ENCODE measurements around the gene DIP2A.
"Not testable (repeated sequence)": the region's sequence is repeated elsewhere in the genome, so short reads cannot be mapped to it uniquely, and the experiment has no call there.

DIP2A gene

GRCh38 chr21:46461909-46462308, 3.2 kb downstream of the DIP2A start:
- no peak for TF ChIP-seq CTCF (conservative IDR thresholded peaks at IDR 0.05)
- no peak for TF ChIP-seq ZFX (IDR thresholded peaks at IDR 0.05)
- H3K27ac ChIP-seq, result 0 out of 2 replicates have a peak overlapping the region, but pooled peaks have one; percentile 17

- H3K27ac ChIP-seq, result not testable (repeated sequence)
Observed at GRCh38 chr21:46465153-46465552, 6.5 kb downstream of the DIP2A start.

GRCh38 chr21:46465651-46466050, 7.0 kb downstream of the DIP2A start:
- no peak overlapping the region for H3K27ac ChIP-seq
- TF ChIP-seq ZFX (IDR thresholded peaks at IDR 0.05) (no peak), CTCF (conservative IDR thresholded peaks at IDR 0.05) (no peak)

- no peak overlapping the region for H3K27ac ChIP-seq
- TF ChIP-seq ZFX (IDR thresholded peaks at IDR 0.05) (no peak), CTCF (conservative IDR thresholded peaks at IDR 0.05) (no peak)
Observed at GRCh38 chr21:46468108-46468774, 9.6 kb downstream of the DIP2A start.

- H3K27ac ChIP-seq, result no peak overlapping the region
- TF ChIP-seq CTCF (conservative IDR thresholded peaks at IDR 0.05), result no peak
- no peak for TF ChIP-seq ZFX (IDR thresholded peaks at IDR 0.05)
Observed at GRCh38 chr21:46469275-46469674, 10.6 kb downstream of the DIP2A start.

- H3K27ac ChIP-seq, result no peak overlapping the region
- TF ChIP-seq ZFX (IDR thresholded peaks at IDR 0.05), result no peak
- no peak for TF ChIP-seq CTCF (conservative IDR thresholded peaks at IDR 0.05)
Observed at GRCh38 chr21:46471514-46471913, 12.8 kb downstream of the DIP2A start.

- H3K27ac ChIP-seq, result no peak overlapping the region
- TF ChIP-seq ZFX (IDR thresholded peaks at IDR 0.05), result no peak
- TF ChIP-seq CTCF (conservative IDR thresholded peaks at IDR 0.05), result no peak
Observed at GRCh38 chr21:46472246-46472645, 13.6 kb downstream of the DIP2A start.

- no peak overlapping the region for H3K27ac ChIP-seq
- no peak for TF ChIP-seq ZFX (IDR thresholded peaks at IDR 0.05)
- TF ChIP-seq CTCF (conservative IDR thresholded peaks at IDR 0.05), result no peak
Observed at GRCh38 chr21:46474382-46474781, 15.7 kb downstream of the DIP2A start.

All from C4-2B (cell line).